NCI-H1436 treated with DMSO at 0.1 percent for 48 hours (cell line): ENCODE results near the gene LGALS1.

Source experiments
- DNase-seq: peaks from one replicate; lab custom pipeline; 2025; lab: John Stamatoyannopoulos, UW

Gene LGALS1

DNA sequence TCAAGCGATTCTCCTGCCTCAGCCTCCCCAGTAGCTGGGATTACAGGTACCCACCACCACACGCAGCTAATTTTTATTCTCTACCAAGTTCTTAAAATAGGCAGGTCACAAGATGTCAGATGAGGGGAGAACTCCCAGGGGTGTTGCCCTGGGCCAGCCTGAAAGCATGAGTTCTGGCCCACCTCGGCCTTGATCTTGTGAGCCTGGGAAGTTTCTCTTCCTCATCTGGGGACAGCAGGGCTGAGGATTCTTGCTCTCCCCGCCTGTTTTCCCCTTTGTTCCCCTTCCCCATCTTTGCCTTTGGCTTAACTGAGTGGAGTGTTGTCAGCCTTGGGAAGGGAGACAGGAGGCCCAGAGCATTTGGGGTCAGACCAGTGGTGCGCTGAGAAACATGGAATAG, 13.4 kb upstream of the LGALS1 start:
- DNase-seq, result no peak

- no peak for DNase-seq
Measured at GRCh38 chr22:37663521-37664140, 11.8 kb upstream of the LGALS1 start.

DNA sequence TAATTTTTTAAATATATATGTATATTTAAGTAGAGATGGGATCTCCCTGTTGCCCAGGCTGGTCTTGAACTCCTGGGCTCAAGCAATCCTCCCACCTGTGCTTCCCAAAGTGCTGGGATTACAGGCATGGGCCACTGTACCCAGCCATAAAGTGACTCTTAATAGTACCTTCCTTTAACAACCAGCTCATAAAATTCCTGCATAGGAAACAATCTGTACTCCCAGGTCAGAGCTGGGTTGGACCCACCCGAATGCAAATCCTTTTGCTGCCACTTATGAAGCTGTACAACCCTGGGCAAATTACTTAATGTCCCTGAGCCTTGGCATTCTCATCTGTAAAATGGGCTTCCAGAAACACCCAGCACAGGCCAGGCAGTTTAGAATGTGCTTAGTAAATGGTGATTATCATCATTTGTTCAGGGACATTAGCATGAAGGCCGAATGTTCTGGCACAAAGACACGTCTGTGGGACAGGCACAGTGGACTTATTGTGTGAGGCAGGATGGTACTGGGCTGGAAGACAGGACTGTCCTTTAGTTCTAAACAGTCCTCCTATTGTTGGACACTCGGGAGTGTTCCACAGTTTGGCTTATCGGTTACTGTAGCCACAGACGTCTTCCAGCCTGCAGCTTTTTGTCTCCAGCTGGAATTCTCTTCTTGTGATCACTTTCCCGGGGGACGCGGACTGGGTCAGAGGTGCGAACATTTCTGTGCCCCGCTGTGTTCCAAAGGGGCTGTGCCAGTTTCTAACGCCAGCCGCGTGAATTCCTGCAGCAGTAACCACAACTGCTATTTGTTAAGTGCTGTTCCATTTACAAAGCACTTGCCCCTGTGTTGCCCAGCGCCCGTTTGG, 11.0 kb upstream of the LGALS1 start:
- no peak for DNase-seq

DNA sequence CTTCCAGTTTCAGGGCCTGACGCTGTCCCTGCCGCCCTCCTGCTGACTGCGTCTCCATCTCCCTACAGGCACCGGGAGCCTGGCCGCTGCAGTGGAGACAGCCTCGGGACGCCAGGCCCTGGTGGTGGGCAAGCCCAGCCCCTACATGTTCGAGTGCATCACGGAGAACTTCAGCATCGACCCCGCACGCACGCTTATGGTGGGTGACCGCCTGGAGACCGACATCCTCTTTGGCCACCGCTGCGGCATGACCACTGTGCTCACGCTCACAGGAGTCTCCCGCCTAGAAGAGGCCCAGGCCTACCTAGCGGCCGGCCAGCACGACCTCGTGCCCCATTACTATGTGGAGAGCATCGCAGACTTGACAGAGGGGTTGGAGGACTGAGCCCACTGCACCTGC, 9.9 kb upstream of the LGALS1 start:
- no peak for DNase-seq

DNA sequence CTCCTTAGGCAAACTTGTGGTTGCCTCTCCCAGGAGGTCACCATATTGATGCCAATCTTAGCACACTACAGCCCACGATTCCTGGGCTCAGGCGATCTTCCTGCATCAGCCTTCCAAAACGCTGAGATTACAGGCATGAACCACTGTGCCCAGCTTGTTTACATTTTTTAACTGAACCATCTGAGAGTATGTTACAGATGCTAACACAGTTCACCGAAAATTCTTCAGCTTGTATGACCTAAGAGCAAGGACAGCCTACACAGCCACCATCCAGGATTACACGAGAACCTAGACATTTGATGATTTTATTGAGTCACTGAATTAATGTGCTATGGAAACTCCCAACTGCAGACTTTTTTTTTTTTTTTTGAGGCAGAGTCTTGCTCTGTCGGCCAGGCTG, 5.8 kb upstream of the LGALS1 start:
- no peak for DNase-seq

DNA sequence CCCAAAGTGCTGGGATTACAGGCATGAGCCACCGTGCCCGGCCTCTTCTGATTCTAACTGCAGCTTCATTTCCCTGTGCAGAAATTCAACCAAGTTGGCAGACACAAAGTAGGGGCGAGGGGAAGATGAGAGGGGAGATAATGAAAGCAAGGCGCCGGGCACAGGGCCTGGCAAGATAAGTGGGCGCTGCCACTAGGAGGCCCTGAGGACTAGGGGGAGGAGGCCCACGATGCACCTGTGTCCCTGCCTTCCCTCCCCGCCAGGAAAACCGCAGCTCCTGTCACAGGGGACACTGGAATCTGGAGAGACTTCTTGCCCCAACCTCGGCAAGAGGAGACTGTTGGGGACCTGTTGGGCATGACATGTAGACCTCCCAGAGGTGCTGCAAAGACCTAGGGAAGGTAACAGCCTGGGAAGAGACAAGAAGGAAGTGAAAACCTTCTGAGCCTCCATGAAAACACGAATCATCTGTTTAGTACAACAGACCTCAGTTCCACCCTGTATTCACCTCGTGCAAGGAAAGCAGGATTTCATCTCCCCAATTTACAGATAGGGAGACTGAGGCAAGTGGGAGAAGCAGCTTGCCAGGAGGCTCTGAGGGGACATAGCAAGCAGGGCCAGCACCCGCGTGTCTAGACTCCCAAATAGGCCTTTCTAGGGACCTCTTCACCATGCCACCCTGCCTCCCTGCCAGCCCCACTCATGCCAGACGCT, 3.1 kb upstream of the LGALS1 start:
- DNase-seq, result no peak

DNA sequence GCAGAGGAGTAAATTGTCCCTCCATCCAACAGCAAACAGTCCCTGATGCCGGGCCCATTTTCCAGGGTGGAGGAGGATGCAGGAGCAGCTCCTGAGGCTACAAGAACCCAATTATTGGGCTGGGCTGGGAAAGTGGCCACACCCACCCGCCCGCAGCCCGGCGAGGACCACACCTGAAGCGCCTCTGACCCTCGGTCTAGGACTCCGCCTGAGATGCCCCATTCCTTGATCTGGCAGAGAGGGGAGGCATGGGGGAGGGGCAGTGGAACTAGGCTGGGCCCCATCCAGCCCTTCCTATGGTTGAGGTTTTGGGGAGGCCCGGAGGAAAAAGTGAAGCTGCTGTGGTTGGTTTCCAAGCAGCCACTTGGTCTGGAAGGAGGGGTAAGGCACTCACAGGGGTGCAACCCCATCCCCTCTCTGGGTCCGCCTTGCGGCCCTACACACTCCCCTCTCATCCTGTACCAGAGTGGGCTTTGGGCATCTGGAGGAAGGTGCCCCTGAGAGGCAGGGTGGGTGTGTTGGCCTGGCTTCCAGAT, 2.4 kb upstream of the LGALS1 start:
- no peak for DNase-seq

GRCh38 chr22:37674248-37674647, 1.2 kb upstream of the LGALS1 start:
- no peak for DNase-seq

DNA sequence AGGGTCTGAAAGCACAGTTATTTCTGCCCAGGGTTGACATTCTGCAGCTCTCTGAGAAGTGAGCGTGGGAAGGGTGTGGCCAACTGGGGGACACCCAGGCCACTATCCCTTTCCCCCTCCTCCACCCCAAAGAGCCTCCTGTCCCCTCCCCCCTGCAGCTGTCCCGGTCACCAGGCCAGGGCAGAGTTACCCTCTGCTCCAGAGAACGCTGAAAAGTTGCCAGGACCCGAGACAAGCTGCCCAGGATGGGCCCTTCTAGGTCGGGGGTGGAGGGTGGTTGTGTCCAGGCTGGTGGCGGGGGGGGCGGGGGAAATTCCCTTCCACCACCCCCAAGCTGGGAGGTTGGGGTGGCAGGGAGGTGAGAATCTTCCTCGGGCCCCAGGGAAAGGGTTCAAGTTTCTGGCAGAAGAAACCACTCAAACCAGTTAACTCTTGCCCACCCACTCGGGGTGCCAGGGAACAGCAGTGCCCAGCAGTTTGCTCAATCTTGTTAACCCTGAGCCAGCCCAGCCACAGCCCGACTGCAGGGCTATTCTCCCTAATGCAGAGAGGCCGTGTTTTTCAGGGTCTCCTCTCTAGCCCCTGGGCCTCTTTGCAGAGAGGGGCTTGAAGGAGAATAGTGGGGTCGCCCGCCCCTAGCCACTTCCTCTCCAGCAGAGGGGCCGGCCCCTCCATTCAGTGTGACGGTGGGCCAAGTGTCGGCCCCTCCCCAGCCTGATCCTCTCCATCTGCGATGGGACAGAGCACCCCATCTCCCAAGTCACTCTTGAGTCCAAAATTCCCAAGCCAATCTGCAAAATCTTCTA, 697 bp downstream of the LGALS1 start:
- no peak for DNase-seq

GRCh38 chr22:37676736-37677492, 1.5 kb downstream of the LGALS1 start:
- DNase-seq, result peak; percentile 14

- DNase-seq, result no peak
Measured at GRCh38 chr22:37677493-37677974, 2.1 kb downstream of the LGALS1 start.

GRCh38 chr22:37678372-37678771, 2.9 kb downstream of the LGALS1 start:
- no peak for DNase-seq

GRCh38 chr22:37679670-37680069, 4.2 kb downstream of the LGALS1 start:
- no peak for DNase-seq

GRCh38 chr22:37680191-37680851, 4.9 kb downstream of the LGALS1 start:
- no peak for DNase-seq

DNA sequence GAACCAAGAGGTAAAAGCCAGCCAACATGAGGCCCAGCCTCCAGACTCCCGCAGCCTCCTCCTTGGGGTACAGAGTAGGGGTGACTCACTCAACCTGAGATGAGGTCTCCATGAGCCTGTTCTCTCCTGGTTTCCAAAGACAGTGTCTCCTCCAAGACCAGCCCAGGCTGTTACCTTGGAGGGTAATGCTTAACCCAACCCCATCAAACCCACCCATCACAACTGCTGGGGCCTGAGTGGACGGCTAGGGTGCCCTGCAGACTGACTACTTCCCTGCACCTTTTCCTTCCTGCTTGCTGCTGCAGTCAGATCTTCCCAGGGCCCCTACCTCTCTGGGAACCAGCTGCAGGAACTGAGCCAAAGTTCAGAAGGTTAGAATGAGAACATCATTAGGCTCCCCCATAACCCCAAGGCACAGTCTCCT, 5.6 kb downstream of the LGALS1 start:
- no peak for DNase-seq

- peak; percentile 18 for DNase-seq
Measured at GRCh38 chr22:37681556-37682049, 6.2 kb downstream of the LGALS1 start.

DNA sequence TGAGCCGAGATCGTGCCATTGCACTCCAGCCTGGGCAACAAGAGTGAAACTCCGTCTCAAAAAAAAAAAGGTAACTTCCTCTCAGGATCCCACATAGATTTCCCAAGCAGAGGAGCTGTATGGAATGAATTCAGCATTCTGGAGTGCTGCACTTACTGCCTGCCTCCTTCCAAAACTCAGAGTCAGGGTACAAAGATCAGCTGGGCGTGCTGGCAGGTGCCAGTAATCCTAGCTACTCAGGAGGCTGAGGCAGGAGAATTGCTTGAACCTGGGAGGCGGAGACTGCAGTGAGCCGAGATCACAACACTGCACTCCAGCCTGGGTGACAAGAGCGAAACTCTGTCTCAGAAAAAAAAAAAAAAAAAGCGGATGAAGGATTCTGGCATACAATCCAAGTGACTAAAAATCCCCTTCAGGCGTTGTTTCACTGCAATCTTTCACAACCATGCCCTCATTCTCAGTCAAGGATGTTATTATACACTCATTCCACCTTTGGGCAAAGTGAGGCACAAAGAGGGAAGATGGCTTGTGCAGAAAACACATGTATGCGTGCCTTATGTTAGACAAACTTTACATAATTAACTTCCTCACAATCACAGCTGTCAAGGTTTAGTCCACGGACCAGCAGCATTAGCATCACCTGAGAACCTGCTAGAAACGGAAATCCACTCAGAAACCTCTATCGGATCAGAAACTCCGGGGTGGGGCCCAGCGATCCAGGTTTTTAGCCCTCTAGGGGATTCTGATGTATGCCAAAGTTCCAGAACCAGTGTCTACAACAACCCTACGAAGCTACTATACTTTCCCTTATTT, 9.6 kb downstream of the LGALS1 start:
- DNase-seq, result no peak

GRCh38 chr22:37686002-37686982, 10.9 kb downstream of the LGALS1 start, which contains the start of gene NOL12:
Gene NOL12 (plus strand): TSS chr22:37686343. CDS start chr22:37686393, 50 bp downstream.
- DNase-seq, result no peak
